B cell (primary cell): ENCODE results near the gene C1orf116.

Experiments
- CTCF ChIP-seq: fragments of 200-600 bp; IDR thresholded peaks from one replicate; pipeline ENCODE4 v1.8.0; 2022; ENCODE audit warnings: antibody characterized with exemption, mild to moderate bottlenecking
- EZH2 ChIP-seq: IDR thresholded peaks from 2 replicates; pipeline ENCODE4 v1.6.1; 2012; ENCODE audit warnings: borderline replicate concordance, low read depth, mild to moderate bottlenecking, moderate library complexity, low read length; ENCODE audit not compliant: insufficient read depth, poor library complexity, severe bottlenecking

DNA sequence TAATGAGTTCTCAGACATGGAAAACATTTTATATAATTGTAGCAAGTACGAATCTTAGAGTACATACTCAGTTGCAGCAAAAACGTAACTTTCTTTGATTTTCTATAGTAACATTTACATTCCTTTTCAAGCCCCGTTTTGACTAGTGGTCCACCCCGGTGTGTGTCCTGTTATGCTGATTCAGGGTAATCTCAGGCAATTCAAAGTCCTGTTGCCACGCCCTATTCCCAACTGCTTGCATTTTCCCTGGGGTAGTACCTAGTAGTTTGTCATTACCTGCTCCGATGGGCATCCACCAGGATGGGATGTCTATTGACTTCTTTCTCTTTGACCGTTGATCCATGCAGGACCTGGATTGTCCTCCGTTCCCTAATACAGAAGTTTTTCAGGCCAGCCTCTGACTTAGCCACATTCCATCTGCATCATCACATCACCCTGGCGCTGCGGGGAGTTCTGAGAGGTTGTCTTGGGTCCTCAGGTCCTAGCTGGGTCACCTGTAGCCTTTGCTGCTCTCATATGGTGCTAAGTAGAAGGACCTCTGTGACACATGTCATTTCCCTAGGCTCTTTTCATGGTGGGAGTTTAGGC, 47.3 kb downstream of the C1orf116 start:
- TF ChIP-seq CTCF (no peak), EZH2 (no peak)
